ENCODE results near the gene CEL.
A peak's percentile ranks its signal among the peaks of the same experiment; 100 is the strongest.

GRCh38 chr9:133117271-133118178 lies 55.7 kb downstream of the CEL start:
- TF ChIP-seq CTCF (IDR thresholded peaks at IDR 0.05) (peak in 3 of 6 experiments; percentile 13 to 37 (median 29)), POLR2A (IDR thresholded peaks at IDR 0.05) (no peak)
